HUES6 (cell line): ENCODE results near the gene ME3.
"Not testable (repeated sequence)": the region's sequence is repeated elsewhere in the genome, so short reads cannot be mapped to it uniquely, and the experiment has no call there.

Source experiments
- H3K27ac ChIP-seq: 2 replicates; pipeline ENCODE4 v1.7.0; 2013; ENCODE audit warnings: low read depth, mild to moderate bottlenecking, low read length, inconsistent platforms
- H3K27me3 ChIP-seq: 2 replicates; pipeline ENCODE4 v1.6.1; 2013; ENCODE audit warnings: low read length; ENCODE audit not compliant: control insufficient read depth, insufficient read depth
- H3K36me3 ChIP-seq: 2 replicates; pipeline ENCODE4 v1.6.1; 2013; ENCODE audit warnings: low read length; ENCODE audit not compliant: control insufficient read depth, insufficient read depth
- H3K4me1 ChIP-seq: 2 replicates; pipeline ENCODE4 v1.6.1; 2013; ENCODE audit warnings: low read length; ENCODE audit not compliant: control insufficient read depth, insufficient read depth
- H3K4me3 ChIP-seq: 2 replicates; pipeline ENCODE4 v1.5.1; 2013; ENCODE audit warnings: low read depth, low read length
- H3K9ac ChIP-seq: one replicate; pipeline ENCODE4 v1.6.1; 2013; ENCODE audit warnings: mild to moderate bottlenecking, low read length
- H3K9me3 ChIP-seq: 2 replicates; pipeline ENCODE4 v1.6.1; 2013; ENCODE audit warnings: low read depth, low read length; ENCODE audit not compliant: control insufficient read depth, insufficient read depth

Gene ME3

DNA sequence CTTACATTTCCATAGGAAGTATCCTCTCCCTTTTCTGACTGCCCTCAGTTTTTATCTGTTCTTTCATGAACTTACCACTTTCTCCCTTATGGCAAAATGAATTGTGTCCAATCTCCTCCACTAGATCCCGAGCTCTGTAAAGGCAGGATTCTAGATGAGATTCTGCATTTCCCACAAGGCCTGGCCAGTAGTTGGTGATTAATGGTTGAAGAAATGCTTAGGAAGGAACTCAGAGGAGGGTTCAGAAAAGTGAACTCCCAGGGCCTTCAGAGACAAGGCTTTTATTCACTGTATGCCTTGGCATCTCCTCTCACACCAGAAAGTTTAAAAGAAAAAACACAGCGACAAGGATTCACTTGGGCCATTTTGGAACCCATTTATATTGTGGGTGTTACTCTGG is 231.6 kb downstream of the ME3 start:
- H3K9me3 ChIP-seq = no peaks in the 10 kb centered on the region
- H3K4me3 ChIP-seq = no peak overlapping the region
- no peaks in the 10 kb centered on the region for H3K27me3 ChIP-seq
- no peaks in the 10 kb centered on the region for H3K4me1 ChIP-seq
- H3K9ac ChIP-seq = no peak overlapping the region
- H3K36me3 ChIP-seq = no peaks in the 10 kb centered on the region
- no peak overlapping the region for H3K27ac ChIP-seq

- H3K9me3 ChIP-seq = no peaks in the 10 kb centered on the region
- no peak overlapping the region for H3K4me3 ChIP-seq
- H3K36me3 ChIP-seq = no peaks in the 10 kb centered on the region
- no peak overlapping the region for H3K9ac ChIP-seq
- no peaks in the 10 kb centered on the region for H3K27me3 ChIP-seq
- H3K27ac ChIP-seq = no peak overlapping the region
- no peaks in the 10 kb centered on the region for H3K4me1 ChIP-seq
These were observed 232.1 kb downstream of the ME3 start for GRCh38 chr11:86440305-86440716.

DNA sequence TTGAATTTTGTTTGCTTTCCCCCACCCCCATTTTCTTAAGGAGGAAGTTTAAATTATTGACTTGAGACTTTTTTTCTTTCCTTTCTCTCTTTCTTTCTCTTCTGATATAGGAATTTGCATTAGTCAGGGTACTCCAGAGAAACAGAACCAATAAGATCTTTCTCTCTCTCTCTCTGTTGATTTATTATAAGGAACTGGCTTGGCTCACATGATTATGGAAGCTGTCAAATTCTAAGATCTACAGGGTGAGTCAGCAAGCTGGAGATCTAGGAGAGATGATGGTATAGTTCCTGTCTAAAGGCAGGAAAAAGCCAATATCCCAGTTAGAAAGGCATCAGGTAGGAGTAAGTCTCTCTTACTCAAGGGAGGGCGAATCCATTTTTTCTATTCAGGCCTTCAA is 233.7 kb downstream of the ME3 start:
- no peaks in the 10 kb centered on the region for H3K27me3 ChIP-seq
- H3K9ac ChIP-seq = no peak overlapping the region
- no peaks in the 10 kb centered on the region for H3K4me1 ChIP-seq
- H3K27ac ChIP-seq = no peak overlapping the region
- no peak overlapping the region for H3K4me3 ChIP-seq
- H3K36me3 ChIP-seq = no peaks in the 10 kb centered on the region
- no peaks in the 10 kb centered on the region for H3K9me3 ChIP-seq

DNA sequence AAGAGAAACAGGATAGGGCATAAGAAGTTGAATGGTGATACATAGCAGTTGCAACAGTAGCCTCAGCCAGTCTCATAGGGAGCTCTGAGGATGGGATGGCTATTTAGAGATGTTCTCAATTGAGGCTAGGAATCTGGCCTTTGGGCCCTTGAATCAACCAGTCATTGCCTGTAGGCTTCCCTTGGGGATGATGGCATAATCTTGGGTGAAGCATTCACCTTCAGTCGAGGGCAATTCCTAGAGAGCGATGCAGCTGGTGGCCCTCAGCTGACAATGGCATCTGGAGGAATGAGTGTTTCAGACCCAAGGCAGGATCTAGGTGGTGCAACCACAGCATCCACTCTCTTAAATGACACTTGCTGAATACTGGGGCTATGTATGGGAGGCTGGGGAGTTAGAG is 236.7 kb downstream of the ME3 start:
- no peaks in the 10 kb centered on the region for H3K9me3 ChIP-seq
- no peaks in the 10 kb centered on the region for H3K27me3 ChIP-seq
- no peaks in the 10 kb centered on the region for H3K36me3 ChIP-seq
- H3K9ac ChIP-seq = no peak overlapping the region
- H3K4me3 ChIP-seq = no peak overlapping the region
- H3K27ac ChIP-seq = no peak overlapping the region
- H3K4me1 ChIP-seq = no peaks in the 10 kb centered on the region

DNA sequence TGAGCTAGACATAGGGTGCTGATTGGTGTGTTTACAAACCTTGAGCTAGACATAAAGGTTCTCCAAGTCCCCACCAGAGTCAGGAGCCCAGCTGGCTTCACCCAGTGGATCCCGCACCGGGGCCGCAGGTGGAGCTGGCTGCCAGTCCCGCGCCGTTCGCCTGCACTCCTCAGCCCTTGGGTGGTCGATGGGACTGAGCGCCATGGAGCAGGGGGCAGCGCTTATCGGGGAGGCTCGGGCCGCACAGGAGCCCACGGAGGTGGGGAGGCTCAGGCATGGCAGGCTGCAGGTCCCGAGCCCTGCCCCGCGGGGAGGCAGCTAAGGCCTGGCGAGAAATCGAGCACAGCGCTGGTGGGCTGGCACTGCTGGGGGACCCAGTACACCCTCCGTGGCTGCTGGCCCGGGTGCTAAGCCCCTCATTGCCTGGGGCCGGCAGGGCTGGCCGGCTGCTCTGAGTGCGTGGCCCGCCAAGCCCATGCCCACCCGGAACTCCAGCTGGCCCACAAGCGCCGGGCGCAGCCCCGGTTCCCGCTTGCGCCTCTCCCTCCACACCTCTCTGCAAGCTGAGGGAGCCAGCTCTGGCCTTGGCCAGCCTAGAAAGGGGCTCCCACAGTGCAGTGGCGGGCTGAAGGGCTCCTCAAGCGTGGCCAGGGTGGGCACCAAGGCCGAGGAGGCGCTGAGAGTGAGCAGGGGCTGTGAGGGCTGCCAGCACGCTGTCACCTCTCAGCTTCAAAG is 238.9 kb downstream of the ME3 start:
- not testable (repeated sequence) for H3K4me1 ChIP-seq, H3K9me3 ChIP-seq, H3K4me3 ChIP-seq, H3K27me3 ChIP-seq, H3K9ac ChIP-seq, H3K36me3 ChIP-seq, H3K27ac ChIP-seq

DNA sequence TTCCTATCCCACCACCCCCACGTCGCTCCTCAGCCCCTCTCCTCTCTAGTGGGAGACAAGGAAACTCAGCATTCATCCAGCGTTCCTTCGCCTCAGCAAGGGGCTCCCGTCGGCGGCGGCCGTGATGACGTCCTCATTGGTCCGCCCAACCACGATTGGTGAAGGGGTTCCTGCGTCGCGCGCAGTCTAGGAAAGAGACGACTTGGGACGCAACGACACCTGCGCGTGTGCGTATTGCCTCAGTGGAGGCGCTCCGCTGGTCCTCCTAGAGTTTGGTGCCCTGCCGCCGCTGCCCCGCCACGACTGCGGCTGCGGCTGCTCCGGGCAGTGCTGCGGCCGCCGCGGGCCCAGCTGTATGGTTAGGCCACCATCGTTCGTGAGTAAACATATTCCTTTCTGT is 241.2 kb downstream of the ME3 start:
- Histone ChIP-seq H3K9ac (no peak overlapping the region), H3K4me1 (no peaks in the 10 kb centered on the region), H3K36me3 (no peaks in the 10 kb centered on the region), H3K27me3 (no peaks in the 10 kb centered on the region), H3K4me3 (no peak overlapping the region), H3K9me3 (no peaks in the 10 kb centered on the region; the same call in 1 of the 2 replicates), H3K27ac (no peak overlapping the region)

DNA sequence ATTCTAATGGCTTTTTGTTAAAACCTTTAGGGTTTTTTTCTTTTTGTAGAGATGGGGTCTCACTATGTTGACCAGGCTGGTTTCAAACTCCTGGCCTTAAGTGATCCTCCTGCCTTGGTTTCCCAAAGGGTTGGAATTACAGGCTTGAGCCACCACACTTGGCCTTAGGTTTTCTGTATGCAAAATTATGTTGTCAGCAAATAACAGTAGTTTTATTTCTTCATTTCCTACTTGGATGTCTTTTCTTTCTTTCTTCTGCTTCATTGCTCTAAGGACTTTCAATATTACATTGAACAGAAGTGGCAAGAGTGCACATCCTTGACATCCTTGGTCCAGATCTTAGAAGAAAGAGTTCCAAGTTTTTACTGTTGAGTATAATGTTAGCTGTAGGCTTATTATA is 245.0 kb downstream of the ME3 start:
- Histone ChIP-seq H3K9ac (no peak overlapping the region), H3K4me1 (peaks cover 2% of the 10 kb centered on the region; the same call in 1 of the 2 replicates), H3K27ac (no peak overlapping the region), H3K4me3 (no peak overlapping the region), H3K27me3 (no peaks in the 10 kb centered on the region), H3K9me3 (no peaks in the 10 kb centered on the region; the same call in 1 of the 2 replicates), H3K36me3 (no peaks in the 10 kb centered on the region)

GRCh38 chr11:86423488-86423887 is 248.9 kb downstream of the ME3 start:
- not testable (repeated sequence) for H3K9me3 ChIP-seq, H3K9ac ChIP-seq, H3K4me1 ChIP-seq, H3K36me3 ChIP-seq, H3K27ac ChIP-seq, H3K27me3 ChIP-seq, H3K4me3 ChIP-seq

- no peak overlapping the region for H3K27ac ChIP-seq
- peak overlapping the region; percentile 46 for H3K9ac ChIP-seq
- H3K4me3 ChIP-seq = no peak overlapping the region
- H3K4me1 ChIP-seq = peaks cover 4% of the 10 kb centered on the region; the same call in 1 of the 2 replicates
- H3K27me3 ChIP-seq = no peaks in the 10 kb centered on the region
- H3K36me3 ChIP-seq = no peaks in the 10 kb centered on the region
- H3K9me3 ChIP-seq = no peaks in the 10 kb centered on the region; the same call in 1 of the 2 replicates
These were observed 250.0 kb downstream of the ME3 start for GRCh38 chr11:86422371-86422770.

- H3K9me3 ChIP-seq = no peaks in the 10 kb centered on the region; the same call in 1 of the 2 replicates
- no peaks in the 10 kb centered on the region for H3K36me3 ChIP-seq
- H3K9ac ChIP-seq = no peak overlapping the region
- H3K4me1 ChIP-seq = peaks cover 4% of the 10 kb centered on the region; the same call in 1 of the 2 replicates
- no peak overlapping the region for H3K27ac ChIP-seq
- no peak overlapping the region for H3K4me3 ChIP-seq
- H3K27me3 ChIP-seq = no peaks in the 10 kb centered on the region
These were observed 250.5 kb downstream of the ME3 start for GRCh38 chr11:86421946-86422345.

- no peak overlapping the region for H3K27ac ChIP-seq
- no peaks in the 10 kb centered on the region for H3K36me3 ChIP-seq
- H3K4me3 ChIP-seq = no peak overlapping the region
- no peaks in the 10 kb centered on the region for H3K9me3 ChIP-seq
- peaks cover 4% of the 10 kb centered on the region; the same call in 1 of the 2 replicates for H3K4me1 ChIP-seq
- H3K9ac ChIP-seq = no peak overlapping the region
- H3K27me3 ChIP-seq = no peaks in the 10 kb centered on the region
These were observed 253.5 kb downstream of the ME3 start for GRCh38 chr11:86418917-86419316.
